SK-N-MC (cell line): ENCODE measurements around the gene RALA.
A peak's percentile ranks its signal among the peaks of the same experiment; 100 is the strongest.

Experiments used
- EZH2 ChIP-seq: fragments of 200-600 bp; sonication (generic); IDR thresholded peaks from one replicate; pipeline ENCODE4 v1.6.1; 2017; ENCODE audit warnings: antibody characterized with exemption
- FOXP2 ChIP-seq: optimal IDR thresholded peaks from 2 replicates; pipeline ENCODE3; 2011; ENCODE audit warnings: mild to moderate bottlenecking, moderate library complexity; ENCODE audit not compliant: insufficient read depth; ENCODE audit errors: extremely low read length, control extremely low read depth
- POLR2AphosphoS5 ChIP-seq: IDR thresholded peaks from 2 replicates; pipeline ENCODE4 v1.6.1; 2012; ENCODE audit warnings: mild to moderate bottlenecking, low read depth, low read length, borderline replicate concordance

DNA sequence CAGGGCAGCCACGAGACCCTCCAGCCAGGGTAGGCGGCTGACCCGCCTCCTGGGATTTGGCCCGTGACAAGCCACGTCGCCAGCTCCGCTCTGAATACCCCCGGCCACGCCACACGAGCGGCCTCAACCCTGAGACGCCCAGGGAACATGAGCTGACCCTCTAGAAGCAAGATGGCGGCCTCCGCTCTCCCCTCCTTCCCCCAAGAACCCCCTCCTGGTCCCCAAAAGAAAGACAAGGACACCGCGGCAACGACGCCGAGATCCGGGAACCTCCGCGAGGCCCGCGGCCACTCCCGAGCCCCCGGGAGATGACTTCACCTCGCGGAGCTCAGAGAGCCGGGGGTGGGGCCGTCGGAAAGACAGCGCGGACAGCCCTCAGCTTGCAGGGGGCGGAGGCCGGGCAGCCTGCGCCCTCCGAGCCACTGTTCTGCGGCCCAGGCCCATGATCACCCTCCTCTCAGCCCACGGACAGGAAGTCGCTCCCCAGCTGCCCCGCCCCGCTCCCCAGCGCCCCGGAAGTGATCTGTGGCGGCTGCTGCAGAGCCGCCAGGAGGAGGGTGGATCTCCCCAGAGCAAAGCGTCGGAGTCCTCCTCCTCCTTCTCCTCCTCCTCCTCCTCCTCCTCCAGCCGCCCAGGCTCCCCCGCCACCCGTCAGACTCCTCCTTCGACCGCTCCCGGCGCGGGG, at the start of gene RALA:
- TF ChIP-seq POLR2AphosphoS5, result peak; percentile 97
- TF ChIP-seq EZH2, result no peak
- no peak for TF ChIP-seq FOXP2
